Dermis microvascular lymphatic vessel endothelial cell (primary cell): Measurements from ENCODE around the gene KRT2. TPM values are rescaled to one million over a fixed set of nuclear protein-coding genes. Genes with fewer than 3 reads are reported as not detected.
"Not testable (repeated sequence)": the region's sequence is repeated elsewhere in the genome, so short reads cannot be mapped to it uniquely, and the experiment has no call there.

Experiments
- DNase-seq, 2 donors: peaks; one replicate each; pipeline versions ENCODE4 v3.0.0 to v3.0.0-alpha.2; 2010; ENCODE audit warnings: low read depth in 2 of 2
- total RNA-seq: library from RNA; depleted of rRNA; stranded (reverse); fragments of >200 nt; gene quantifications from 2 replicates; pipeline ENCODE4 v1.2.1, GENCODE V29; 2014

Gene KRT2
- total RNA-seq, 1 donor from 2014 or later, result not detected

DNA sequence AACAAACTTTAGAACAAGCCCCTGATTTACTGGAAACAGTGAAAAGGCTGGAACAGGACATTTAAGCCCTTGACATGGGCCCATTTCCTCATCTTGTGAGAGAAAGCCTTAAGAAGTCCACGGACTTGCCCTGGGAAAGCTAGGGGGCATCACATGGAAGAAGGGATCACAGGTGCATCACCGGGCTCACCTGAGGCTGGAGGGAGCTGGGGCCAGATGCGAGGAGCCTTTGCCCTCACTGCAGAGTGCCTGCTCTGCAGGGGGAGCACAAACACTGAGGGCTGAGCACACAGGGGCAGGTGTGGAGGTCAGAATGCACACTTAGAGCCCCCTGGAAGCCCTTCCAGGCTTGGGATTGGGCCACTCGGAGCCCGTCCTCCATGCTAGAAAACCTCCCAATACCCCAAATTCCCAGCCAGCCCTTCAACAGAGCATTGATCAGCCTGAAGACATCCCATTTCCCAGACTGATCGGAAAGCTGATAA lies 33.4 kb upstream of the KRT2 start:
- DNase-seq, result no peak

DNA sequence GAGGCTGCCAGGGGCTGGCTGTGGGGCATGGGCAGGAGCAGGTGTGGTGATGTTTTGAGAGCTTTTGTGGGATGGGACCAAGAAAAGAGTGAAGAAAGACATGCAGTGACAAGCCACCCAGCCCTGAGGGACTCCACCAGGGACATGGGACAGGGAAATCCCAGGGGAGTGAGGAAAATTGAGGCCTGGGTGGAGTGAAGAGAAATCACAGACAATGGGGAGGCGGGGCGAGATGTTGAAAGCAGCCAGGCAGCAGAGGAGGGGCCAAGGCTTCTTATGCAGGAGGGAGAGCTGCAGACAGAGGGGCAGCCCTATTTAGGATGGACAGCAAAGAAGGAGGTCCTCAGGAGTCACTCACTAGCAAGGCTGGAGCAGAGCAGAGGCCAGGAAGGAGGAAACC lies 32.4 kb upstream of the KRT2 start:
- DNase-seq, result no peak

DNA sequence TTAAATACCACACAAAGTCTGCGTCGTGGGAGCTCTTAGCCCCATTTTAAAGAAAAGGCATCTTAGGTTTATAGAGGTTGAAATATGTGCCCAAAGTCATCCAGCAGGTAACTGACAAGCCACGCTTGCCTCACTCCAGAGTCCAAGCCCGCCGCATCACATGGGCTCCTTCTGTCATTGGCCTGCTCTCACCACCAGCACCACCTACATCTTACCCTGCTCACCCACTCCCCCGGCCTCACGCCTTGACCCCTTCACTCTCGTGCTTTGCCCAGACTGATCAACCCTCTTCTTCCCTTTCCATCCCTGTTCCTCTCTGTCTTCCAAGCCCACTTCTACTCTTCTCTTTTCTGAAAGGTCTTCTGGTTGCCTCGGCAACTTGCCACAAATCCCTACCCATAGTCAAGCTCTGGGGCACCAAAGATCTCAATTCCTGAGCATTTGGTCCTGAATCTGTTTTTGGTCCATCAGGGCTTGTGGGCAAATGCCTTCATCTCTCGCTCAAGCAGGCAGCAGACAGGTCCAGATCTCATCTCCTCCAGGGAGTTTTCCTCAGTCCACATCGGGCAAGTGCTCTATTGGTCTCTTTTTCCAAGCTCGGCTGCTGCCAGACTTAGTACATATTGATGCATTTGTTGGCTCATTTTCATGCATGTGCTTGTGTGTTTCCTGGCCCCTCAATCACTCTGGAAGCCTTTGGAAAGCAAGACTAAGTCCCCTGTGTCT lies 31.7 kb upstream of the KRT2 start:
- DNase-seq, result no peak

DNA sequence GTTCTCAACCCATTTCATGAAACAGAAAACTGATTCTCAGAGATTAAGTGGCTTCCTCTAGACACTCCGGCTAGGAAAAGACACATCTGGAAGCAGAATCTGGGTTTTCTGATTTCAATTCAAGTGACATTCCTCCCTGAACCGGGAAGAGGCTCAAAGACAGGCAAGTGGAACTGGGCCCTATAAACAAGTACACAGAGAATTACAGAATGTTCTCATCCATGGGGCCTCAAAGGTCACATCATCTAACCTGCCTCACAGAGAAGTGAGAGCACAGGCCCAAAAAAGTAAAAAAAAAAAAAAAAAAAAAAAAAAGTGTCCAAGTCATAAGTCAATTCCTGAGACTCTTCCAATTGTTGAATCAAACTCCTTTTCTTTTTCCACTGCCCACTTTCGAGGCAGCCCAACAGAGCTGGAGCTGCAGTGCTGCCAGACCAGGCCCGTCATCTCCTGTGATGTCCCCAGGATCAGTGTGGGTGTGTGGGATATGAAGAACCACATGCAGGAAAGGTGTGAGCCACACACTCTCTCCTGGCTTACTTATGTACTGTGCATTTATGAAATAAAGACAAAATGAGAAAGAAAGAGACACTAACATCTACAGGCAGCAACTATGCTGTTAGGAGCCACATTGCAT lies 31.0 kb upstream of the KRT2 start:
- no peak for DNase-seq

DNA sequence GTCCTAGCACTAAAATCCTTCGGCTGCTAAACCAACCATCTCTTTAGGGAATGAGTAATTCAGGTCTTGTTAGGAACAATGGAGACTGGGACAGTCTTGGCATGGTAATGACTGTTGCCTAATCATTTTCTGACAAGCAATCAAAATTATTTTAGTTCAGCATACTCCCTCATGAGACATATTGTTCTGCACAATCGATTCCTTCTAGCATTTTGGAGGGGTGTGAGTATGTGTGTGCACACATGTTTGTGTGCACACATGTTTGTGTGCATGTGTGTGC lies 30.3 kb upstream of the KRT2 start:
- no peak for DNase-seq

DNA sequence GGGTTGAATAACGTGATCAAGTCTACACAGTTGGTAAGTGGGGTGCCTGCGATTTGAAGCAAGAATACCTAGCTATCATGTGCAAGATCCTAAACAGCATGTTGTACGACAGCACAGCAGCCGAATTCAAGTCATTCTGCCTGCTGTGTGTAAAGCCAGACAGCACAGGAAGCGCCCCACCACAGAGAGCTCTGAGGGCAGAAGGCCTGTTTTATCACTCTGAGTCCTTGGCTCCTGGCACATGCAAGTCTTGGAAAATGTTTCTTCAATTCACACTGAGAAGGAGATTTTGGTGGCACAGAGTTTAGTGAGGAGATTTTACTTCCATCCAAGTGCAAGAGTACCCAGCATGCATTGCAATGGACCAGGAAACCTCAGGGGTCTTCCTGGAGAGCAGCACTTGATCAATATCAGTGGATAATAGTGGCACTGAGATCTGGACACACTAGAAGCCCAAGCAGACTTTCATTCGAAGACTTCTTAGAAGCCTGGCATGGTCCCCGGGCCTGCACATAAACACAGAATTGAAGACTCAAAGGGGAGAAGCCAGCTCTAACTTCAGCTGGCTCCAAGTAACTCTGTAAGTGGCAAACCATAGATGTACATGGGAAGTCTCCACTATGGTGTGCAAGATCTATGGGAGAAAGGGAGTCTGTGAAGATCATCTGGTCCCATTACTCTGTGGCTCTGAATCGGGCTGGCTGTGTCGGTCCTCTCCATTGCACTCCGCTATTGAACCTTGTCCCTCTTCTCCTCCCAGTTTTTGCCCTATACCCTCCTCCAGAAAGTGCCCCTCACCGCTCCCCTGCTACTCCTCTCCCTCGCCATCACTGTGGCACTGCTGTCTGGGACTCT lies 29.7 kb upstream of the KRT2 start:
- DNase-seq, result no peak

DNA sequence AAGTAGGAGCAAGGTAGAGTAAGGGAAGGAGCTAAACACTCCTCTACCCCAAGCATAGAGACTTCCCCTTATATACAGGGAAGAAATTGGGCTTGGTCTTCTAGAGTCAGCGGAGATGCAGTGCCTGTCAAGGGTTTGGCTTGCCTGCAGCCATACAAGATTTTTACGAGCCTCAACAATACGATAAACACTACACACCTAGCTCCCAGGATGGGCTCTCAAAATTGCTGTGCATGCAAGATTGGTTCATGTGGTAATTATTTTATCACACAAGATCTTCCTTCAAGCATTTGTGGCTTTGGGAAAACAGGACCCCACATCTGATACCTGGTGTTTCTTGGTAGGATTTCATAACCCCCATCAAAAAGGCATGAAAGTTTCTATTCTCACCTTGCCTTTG lies 28.4 kb upstream of the KRT2 start, which contains the start of gene KRT1:
Gene KRT1 (minus strand): TSS at position 45 of the 400 bp plus-strand sequence. CDS start 59 bp downstream, outside the sequence.
- no peak for DNase-seq

DNA sequence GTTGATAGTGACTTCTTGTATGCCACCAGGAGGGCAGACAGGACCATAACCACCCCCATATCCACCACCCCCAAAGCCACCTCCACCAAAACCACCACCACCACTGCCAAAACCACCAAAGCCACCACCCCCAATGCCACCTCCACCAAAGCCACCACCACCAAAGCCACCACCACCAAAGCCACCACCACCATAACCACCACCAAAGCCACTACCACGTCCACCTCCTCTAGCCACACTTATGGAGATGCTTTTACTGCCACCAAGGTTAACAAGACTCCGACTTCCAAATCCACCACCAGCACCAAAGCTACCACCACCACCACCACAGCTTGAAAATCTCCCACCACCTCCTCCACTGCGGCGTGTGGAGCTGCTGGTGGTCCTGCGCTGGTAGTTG lies 27.9 kb upstream of the KRT2 start:
- no peak for DNase-seq

DNA sequence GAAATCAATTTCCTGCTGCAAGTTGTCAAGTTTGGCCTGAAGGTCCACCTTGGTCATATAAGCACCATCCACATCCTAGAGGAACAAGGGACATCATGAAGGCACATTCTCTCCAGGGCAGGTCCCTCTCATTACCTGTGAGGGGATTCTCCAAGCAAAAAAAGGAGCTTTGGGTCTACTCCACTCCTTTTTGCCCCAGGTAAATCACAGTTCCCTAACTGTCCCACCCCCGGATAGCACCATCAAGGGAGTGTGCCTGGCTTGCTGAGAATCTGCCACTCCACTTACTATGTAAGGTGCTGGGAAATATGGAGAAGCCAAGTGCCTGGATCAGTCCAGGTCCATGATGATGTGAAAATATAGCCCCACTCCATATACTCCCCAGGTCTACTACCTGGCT lies 25.7 kb upstream of the KRT2 start:
- DNase-seq, result no peak

DNA sequence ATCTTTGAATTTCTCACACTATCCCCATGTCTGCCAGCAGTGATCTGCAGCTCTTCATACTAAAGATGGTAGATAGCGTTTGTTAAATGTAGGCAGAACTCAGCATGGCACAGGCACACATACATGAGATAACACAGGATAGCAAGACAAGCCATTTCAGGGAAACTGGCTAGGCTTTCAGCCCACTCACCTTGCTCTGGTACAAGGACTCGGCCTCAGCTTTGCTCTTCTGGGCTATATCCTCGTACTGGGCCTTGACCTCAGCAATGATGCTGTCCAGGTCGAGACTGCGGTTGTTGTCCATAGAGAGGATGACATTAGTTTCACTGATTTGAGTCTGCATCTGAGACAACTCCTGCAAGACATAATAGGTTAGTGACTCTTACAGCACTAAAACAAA lies 25.1 kb upstream of the KRT2 start:
- no peak for DNase-seq

DNA sequence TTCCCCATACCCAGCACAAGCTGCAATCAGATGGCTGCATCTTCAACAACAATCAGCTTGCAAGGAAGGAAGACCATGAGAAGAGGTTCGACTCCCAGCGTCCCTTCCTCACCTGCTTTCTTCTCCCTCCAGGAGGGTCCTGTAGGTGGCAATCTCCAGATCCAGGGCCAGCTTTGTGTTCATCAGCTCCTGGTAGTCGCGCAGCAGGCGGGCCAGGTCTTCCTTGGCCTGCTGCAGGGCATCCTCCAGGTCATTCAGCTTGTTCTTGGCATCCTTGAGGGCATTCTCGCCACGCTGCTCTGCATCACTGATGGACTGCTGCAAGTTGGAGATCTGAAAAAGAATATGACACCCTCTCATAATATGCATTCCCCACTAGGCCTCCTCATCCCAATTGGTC lies 24.2 kb upstream of the KRT2 start:
- no peak for DNase-seq

DNA sequence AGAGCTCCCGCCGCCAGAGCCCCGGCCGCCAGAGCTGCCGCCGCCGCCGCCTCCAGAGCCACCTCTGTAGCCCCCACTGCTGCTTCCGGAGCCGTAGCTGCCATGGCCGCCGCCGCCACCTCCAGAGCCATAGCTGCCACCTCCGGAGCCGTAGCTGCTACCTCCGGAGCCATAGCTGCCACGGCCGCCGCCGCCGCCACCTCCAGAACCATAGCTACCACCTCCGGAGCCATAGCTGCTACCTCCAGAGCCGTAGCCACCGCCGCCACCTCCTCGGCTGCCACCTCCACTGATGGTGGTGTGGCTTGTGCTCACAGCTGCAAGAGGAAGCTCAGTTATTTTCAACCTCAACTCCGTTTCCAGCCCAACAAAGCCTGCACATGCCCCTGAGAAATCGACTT lies 23.3 kb upstream of the KRT2 start:
- DNase-seq, result no peak

DNA sequence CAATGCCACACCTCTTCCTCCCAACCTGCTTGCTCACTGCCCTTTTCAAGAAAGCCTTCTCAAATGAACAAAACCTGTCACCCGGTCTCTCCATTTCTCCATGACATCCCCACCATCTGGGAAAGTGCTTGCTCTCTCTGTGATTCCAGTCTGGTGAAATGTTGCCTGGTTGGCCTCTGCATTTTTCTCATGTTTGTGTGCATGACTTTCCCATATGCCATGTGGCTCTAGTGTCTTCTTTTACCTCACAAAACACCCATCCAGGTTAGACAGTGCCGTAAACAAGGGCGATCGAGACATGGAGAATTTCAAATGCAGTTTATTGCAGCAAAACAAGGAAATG lies 22.4 kb upstream of the KRT2 start:
- DNase-seq, result no peak

DNA sequence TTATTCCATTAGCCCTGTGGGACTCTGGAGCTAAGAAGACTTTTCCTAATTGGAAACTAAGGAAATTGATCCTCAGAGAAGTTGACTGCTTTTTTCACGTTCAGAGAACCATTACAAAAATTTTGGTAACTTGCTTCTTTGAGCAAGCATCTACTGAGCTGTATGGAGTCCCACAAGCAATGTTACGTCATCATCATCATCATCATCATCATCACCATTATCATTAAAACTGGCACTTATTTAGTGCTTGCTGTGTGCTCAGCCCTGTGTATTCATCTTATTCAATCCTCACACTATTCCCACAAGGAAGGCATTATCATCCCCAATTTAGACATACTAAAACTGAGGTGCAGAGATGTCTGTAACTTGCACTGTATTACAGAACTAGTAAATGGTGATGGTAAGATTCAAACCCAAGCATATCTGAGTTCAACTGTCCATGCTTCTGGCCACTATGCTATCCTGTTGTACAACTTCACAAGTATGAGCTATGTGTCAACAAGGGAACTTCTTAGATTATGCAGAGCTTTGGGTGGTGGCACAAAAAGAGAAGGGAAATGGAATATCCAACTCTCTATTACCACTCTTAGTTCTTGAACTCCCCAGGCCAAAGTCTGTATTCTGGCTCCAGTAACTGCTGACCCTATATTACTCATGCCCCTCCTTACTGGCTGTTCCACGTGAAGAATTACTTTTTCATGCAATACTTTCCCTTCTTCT lies 21.9 kb upstream of the KRT2 start:
- no peak for DNase-seq

DNA sequence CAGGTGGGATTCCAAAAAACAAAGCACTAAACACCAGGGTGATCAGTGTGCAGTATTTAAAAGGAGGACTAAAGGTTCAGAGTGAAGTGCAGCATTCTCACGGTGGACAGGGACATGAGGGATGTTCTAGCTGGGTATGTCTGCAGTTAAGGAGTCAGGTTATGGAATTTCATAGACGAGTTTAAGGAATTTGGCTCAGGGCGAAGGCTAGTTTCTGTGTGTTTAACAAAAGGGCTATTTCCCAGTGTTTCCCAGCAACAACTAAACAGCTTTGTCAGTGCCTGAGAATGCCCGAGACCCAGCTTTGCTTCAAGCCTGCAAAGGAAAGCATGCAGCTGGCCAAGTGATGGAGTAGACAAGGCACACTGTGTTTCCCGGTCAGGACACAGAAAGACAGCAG lies 21.2 kb upstream of the KRT2 start:
- DNase-seq, result no peak

DNA sequence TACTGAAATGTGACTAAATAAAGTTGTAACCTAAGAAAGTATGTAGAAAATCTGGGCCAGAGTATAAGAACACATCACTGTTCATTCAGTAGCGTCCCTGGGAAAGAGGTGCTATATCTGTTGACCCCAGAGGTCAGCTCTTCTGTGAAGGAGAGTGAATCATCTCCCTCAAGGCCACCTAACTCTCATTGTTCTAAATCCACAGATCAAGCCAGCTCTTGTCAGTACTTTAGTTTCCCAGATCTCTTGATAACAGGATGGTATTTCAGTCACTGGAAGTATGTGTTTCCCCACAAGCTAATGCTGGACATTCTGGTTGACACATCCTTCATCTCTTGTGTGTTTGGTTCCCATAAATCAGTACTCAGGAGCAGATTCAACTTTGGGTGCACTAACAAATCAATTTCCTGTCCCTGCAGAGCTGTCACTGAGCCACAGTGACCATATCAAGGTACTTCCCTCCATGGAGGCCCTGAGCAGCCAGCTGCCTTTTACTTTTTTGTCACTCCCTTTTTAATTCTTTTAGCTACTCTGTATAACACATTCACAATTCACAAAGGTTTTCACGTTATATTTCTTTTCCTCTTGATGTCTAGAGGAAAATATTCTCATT lies 20.4 kb upstream of the KRT2 start:
- DNase-seq, result peak in 1 of 2 donors; percentile 19

DNA sequence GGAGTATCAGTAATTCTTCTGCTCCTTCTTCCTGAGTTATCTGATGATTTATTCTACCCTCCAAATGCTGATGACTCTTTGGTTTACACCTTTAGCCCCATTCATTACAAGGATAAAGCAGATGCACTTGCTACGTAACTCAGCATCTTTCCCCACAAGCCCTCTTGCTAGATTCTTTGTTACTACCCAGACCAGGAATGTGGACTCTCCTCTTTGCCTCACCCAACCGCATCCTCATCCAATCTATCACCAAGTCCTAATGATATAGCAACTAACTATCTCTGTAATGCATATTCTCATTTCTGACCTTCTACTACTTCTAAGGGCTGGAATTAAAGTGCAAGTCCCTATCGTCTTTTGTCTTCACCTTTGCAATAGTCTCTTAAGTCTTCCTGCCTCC lies 18.9 kb upstream of the KRT2 start:
- no peak for DNase-seq

DNA sequence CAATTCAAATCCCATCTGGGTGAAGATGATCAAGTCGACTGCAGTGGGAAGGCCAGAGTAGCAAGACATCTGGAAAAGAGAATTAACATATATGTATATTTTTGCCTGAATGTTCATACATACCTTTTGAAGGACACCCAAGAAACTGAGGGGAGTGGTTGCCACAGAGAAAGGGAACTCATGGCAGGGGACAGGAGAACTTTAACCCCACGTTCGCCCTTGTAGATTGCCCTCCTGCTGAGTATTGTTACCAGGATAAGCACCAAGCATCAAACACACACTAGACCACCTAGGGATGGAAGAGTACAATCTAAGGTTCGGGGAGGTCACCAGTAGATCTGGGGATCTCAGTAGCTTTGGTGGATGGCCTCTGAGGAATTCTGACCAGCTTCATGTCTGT lies 18.5 kb upstream of the KRT2 start:
- DNase-seq, result no peak

DNA sequence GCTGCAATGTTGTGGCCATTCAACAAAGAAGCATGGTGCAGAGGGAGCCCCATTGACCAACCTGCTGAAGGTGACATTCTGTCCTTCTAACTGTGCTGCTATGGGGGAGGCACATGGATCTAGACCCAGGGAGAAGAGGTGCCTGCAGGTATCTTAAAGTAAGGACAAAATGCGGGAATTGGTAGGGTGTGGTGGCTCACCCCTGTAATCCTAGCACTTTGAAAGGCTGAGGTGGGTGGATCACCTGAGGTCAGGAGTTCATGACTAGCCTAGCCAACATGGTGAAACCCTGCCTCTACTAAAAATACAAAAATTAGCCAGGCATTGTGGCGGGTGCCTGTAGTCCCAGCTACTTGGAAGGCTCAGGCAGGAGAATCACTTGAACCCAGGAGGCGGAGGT lies 17.9 kb upstream of the KRT2 start:
- DNase-seq, result not testable (repeated sequence)

DNA sequence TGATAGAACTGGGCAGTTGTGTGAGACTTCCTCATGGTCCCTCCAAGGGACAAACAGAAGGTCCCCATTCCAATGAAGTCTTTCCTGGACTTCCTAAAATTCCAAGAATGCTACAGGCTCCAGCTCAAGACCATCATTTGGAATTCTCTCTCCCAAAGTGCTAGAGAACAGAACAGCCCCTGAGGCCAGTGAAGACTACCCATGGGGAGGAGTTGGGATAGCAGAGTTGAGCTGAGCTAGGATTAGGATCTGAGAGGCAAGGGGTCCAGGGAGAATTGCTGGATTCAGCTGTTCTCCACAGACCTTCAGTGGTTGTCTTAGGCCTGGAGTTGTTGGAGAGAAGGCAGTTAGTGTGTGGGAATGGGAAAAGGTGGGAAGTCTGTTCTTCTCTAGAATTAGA lies 17.4 kb upstream of the KRT2 start:
- DNase-seq, result no peak

DNA sequence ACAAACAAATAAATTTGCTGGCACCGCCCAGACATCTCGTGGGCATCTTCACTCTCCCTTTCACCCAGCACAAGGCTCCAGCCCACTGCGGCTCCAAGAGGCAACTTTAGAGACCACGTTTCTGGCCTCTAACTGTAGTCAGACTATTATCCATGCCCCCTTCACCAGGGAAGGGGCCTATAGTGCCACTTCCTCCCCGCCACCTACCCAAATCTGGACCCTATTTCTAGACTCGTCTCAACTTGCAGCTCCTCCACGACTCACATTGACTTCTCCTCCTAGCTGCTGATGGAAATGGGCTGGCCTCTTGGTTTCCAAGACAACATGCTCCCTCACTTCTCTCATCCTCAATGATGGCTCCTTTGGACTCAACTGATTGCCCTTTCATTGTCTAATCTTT lies 15.9 kb upstream of the KRT2 start:
- no peak for DNase-seq

DNA sequence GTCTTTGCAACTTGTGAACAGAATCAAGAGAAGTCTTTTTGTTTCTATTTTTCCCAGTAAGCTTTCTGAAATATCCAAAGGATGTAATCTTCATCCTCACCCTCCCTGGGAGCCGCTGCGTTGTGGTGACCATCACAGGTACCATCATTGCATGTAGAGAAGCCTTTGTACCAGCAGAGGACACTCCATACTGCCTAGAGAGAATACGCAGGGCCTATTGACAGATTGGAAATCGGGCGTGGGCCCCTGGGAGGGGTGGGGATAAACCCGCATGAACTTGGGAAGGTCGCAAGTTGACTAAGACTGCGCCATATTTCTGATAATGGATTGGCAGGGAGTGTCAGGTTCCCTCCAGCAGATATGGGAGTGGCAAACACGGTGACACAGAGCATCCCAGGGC lies 15.5 kb upstream of the KRT2 start:
- no peak for DNase-seq
